GM15510 (cell line): Measurements from ENCODE around the gene ART3.
A peak's percentile ranks its signal among the peaks of the same experiment; 100 is the strongest.

Experiments
- POLR2A ChIP-seq: IDR thresholded peaks from 3 replicates; pipeline ENCODE4 v1.6.1; 2011; ENCODE audit warnings: borderline replicate concordance; ENCODE audit not compliant: insufficient read length; ENCODE audit errors: extremely low read depth

ART3 gene

DNA sequence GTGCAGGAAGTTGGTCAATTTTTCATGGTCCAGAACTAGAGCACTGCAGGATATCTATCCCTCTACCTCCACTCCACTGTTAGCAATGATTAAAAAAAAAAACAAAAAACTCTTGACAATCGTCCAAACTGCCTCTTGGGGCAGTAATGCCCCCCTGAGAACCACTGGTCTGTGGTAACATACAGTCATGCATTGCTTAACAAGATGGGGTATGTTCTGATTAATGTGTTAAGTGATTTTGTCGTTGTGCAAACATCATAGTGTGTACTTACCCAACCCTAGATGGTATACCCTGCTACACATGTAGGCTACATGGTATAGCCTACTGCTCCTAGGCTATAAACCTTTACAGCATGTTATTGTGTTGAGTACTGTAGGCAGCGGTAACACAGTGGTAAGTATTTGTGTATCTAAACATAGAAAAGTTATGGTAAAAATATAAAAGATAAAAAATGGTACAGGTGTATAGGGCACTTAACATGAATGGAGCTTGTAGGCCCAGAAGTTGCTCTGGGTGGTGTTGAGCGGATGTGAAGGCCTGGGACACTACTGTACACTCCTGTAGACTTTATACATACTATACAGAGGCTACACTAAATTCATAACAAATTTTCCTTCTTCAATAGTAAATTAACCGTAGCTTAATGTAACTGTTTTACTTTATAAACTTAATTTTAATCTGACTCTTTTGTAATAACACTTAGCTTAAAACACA is 34.1 kb downstream of the ART3 start:
- TF ChIP-seq POLR2A, result no peak

DNA sequence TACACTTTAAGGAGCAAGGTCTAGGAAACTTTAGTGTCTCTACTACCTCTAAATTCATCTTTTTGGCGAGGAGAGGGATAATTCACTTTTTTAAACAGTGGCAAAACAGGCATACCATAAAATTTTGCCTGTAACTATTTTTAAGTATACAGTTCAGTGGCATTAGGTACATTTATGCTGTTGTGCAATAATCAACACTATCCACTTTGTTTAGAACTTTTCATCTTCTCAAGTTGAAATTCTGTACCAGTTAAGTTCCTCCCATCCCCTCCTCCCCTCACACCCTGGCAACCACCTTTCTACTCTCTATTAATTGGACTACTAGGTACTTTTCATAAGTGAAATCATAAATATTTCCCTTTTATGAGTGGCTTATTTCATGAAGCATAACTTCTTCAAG is 42.3 kb downstream of the ART3 start:
- TF ChIP-seq POLR2A, result no peak

DNA sequence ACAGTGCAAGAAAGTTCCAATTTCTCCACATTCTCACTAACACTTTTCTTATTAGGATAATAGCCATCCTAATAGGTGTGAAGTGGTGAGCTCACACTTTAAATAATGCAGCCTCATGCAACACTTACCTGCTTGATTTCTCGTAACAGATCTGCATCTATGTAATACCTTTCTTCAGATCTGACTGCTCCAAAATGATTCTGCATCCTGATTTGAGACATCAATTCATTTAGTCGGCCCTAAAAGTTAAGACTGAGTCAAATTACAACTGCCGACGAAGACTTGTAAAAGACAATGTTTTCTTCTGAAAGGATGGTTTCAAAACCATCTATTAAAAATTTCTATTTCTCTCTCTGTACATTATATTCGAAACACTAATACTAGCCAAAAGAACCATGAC is 43.0 kb downstream of the ART3 start:
- no peak for TF ChIP-seq POLR2A

GRCh38 chr4:76120199-76120598 is 45.7 kb downstream of the ART3 start:
- TF ChIP-seq POLR2A, result no peak

DNA sequence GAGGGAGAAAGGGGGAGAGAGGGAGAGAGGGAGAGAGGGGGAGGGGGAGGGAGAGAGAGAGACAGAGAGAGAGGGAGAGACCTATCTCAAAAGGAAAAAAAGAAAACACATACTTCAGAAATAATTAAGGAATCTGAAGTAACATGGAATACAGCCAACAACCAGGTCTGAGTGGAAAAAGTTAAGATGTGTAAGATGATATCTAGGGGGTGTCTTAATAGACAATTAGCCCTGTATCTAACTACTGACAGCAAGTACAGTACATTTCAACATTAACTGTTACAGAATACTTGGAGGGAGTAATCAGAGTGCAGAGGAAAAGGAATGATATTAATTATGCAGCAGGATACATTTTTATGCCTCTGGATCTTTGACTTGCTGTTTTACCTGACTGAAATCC is 51.3 kb downstream of the ART3 start:
- no peak for TF ChIP-seq POLR2A

- no peak for TF ChIP-seq POLR2A
Observed at GRCh38 chr4:76127754-76128153, 53.2 kb downstream of the ART3 start.

GRCh38 chr4:76141241-76141640 is 66.7 kb downstream of the ART3 start:
- TF ChIP-seq POLR2A, result no peak

GRCh38 chr4:76144546-76144945 is 70.0 kb downstream of the ART3 start:
- TF ChIP-seq POLR2A, result no peak

GRCh38 chr4:76147454-76148141 is 73.1 kb downstream of the ART3 start:
- TF ChIP-seq POLR2A, result no peak

DNA sequence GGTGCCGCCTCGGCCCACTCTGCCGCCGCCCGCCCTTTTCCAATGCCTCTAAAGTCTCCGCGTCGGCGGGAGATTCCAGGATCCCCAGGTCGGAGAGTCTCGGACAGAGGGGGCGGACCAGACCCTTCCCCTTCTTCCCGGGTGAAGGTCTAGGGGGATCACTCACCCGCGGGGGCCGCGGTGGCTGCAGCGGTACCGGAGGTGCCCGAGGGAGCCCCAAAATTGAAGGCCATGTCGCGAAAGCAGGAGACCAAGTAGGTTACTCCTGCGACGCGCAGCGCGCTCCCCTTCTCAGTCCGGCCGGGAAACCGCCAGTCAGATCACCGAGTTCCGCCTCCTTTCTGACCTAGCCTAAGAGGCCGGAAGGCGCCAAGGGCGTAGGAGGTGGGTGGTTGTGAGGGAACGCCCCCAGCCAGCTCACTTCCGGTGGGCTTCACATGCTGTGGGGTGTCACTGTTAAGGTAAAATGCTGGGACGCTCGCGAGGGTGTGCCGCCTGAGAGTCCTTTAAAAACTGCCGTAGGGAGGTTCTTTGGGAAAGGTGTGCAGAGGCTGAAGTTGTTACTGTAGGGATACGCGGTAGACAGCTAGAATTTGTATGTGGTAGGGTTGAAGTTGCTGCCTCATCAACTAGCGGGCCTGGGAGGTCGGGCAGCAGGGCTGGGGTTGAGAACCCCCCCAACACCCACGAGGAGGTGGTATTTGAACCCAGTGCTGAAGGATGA is 73.8 kb downstream of the ART3 start, which contains the start of gene NUP54:
TSS of gene NUP54 (minus strand) at position 256 of the 724 bp plus-strand sequence. CDS start at position 233, 23 bp downstream.
- peak; percentile 74 for TF ChIP-seq POLR2A

GRCh38 chr4:76153356-76153755 is 78.8 kb downstream of the ART3 start:
- no peak for TF ChIP-seq POLR2A

DNA sequence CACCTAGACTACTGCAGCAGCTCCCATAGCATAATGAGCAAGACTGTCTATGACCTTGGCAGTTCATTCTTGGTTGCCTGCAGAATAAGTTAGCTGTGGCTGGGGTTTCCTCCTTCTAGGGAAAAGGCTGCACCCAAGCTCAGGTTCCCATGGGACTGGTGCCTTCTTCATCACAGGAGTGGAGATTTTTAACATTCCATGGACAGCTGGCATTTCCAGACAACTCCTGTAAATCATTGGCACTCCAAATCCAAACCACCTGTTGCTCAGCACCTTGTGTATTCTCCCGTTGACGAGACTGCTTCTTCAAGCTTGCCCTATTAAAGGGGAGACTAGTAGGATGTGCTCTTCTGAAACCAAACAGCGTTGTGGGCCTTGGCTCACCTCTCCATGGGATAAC is 81.5 kb downstream of the ART3 start:
- TF ChIP-seq POLR2A, result no peak

GRCh38 chr4:76156635-76157034 is 82.1 kb downstream of the ART3 start:
- no peak for TF ChIP-seq POLR2A

DNA sequence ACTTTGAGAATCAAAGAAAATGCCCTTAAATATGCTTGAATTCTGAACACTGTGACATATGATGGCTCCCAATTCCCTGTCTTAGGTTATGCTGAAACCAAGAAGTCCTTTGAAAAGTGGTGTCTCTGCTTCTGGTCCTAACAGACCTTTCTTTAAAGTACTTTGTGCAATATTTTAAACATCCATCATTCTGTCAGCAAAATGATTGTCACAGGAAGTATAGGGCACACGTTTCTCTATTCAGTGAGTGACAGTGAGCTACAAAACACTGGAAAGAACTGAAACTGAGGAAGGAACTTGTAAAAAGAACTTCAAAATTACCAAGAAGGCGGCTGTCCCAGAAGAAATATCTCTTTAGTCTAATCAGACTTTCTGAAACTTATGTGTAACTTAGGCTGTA is 85.8 kb downstream of the ART3 start:
- no peak for TF ChIP-seq POLR2A
